ENCODE measurements around the gene ADAMTS9. TPM values are rescaled to one million over a fixed set of nuclear protein-coding genes. Genes with fewer than 3 reads are reported as not detected.

The ADAMTS9 gene
- total and polyA plus RNA-seq, 2 of the 13 experiments (the other 11 are each of a cell fraction or from before 2014, with no cell fraction given), result 0.02 to 0.09 TPM

DNA sequence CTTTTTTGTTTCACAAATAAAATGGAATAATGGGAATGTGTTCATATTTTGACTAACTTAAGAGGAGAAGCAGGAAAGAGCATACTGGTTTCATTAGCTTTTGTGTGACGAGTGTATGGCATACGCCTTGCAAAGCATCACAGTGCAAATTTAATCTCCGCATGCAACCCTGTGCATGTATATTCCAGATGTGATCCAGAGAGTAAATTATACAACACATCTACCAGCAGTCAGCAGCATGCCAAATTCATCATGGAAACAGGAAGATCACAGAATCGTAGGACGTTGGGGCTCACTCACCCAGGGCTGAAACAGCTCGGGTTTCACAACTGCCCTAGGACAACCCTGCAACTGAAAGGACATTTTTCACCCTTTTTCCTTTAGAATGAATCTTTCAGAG is 53.4 kb downstream of the ADAMTS9 start:
- Histone ChIP-seq H3K27ac (ENCODE audit: extremely low read length, insufficient read depth, low read length) (no peak overlapping the region), H3K9me3 (ENCODE audit: low read length) (no peaks in the 10 kb centered on the region), H3K36me3 (replicated peaks in 1 of 2; ENCODE audit: control insufficient read depth in 1 of 2, insufficient read depth in 2 of 2, low read length in 2 of 2) (no peaks in the 10 kb centered on the region), H3K9ac (ENCODE audit: insufficient read depth, low read depth, low read length) (no peak overlapping the region), H3K4me2 (ENCODE audit: low read depth, low read length) (no peak overlapping the region), H3K4me1 (ENCODE audit: insufficient read depth, low read length) (no peaks in the 10 kb centered on the region), H2AFZ (ENCODE audit: low read length) (no peak overlapping the region), H3K4me3 (replicated peaks in 1 of 3; ENCODE audit: insufficient read depth in 1 of 3, low read depth in 2 of 3, low read length in 3 of 3) (no peak overlapping the region), H3K79me2 (ENCODE audit: insufficient read depth, low read length) (no peaks in the 10 kb centered on the region), H4K20me1 (ENCODE audit: insufficient read depth, low read length) (no peaks in the 10 kb centered on the region), H3K27me3 (ENCODE audit: control insufficient read depth in 1 of 2, insufficient read depth in 2 of 2, low read length in 2 of 2) (no peaks in the 10 kb centered on the region)
- CTCF ChIA-PET (ENCODE audit: low intra/inter-chr PET ratio, low total read pairs), result no interaction called here
- no peak for ATAC-seq
- 69% methylated on average over 6 of the region's 6 CpGs for WGBS (ENCODE audit: low lambda C conversion rate)
- intact Hi-C loops (cut with micrococcal nuclease; ENCODE audit: unreplicated experiment), result no loop called here
- no peak for DNase-seq (ENCODE audit: low spot score)
- no peak for FAIRE-seq
- no TSS peak for BruUV-seq (replicated peaks)
- in situ Hi-C loops (cut with HindIII; ENCODE audit: extremely low pct_ligation_motif_present, low pct_unique_long_range_greater_than_20kb), result no loop called here
- POLR2A ChIA-PET, result no interaction called here
- TF ChIP-seq, protein P1, sequence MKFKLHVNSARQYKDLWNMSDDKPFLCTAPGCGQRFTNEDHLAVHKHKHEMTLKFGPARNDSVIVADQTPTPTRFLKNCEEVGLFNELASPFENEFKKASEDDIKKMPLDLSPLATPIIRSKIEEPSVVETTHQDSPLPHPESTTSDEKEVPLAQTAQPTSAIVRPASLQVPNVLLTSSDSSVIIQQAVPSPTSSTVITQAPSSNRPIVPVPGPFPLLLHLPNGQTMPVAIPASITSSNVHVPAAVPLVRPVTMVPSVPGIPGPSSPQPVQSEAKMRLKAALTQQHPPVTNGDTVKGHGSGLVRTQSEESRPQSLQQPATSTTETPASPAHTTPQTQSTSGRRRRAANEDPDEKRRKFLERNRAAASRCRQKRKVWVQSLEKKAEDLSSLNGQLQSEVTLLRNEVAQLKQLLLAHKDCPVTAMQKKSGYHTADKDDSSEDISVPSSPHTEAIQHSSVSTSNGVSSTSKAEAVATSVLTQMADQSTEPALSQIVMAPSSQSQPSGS (CRISPR knock-in tag; IDR thresholded peaks at IDR 0.05), result no peak
- TF ChIP-seq, protein P2, sequence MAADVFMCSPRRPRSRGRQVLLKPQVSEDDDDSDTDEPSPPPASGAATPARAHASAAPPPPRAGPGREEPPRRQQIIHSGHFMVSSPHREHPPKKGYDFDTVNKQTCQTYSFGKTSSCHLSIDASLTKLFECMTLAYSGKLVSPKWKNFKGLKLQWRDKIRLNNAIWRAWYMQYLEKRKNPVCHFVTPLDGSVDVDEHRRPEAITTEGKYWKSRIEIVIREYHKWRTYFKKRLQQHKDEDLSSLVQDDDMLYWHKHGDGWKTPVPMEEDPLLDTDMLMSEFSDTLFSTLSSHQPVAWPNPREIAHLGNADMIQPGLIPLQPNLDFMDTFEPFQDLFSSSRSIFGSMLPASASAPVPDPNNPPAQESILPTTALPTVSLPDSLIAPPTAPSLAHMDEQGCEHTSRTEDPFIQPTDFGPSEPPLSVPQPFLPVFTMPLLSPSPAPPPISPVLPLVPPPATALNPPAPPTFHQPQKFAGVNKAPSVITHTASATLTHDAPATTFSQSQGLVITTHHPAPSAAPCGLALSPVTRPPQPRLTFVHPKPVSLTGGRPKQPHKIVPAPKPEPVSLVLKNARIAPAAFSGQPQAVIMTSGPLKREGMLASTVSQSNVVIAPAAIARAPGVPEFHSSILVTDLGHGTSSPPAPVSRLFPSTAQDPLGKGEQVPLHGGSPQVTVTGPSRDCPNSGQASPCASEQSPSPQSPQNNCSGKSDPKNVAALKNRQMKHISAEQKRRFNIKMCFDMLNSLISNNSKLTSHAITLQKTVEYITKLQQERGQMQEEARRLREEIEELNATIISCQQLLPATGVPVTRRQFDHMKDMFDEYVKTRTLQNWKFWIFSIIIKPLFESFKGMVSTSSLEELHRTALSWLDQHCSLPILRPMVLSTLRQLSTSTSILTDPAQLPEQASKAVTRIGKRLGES (CRISPR knock-in tag; IDR thresholded peaks at IDR 0.05; ENCODE audit: borderline replicate concordance), result no peak
- TF ChIP-seq, protein P3, sequence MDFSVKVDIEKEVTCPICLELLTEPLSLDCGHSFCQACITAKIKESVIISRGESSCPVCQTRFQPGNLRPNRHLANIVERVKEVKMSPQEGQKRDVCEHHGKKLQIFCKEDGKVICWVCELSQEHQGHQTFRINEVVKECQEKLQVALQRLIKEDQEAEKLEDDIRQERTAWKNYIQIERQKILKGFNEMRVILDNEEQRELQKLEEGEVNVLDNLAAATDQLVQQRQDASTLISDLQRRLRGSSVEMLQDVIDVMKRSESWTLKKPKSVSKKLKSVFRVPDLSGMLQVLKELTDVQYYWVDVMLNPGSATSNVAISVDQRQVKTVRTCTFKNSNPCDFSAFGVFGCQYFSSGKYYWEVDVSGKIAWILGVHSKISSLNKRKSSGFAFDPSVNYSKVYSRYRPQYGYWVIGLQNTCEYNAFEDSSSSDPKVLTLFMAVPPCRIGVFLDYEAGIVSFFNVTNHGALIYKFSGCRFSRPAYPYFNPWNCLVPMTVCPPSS (IDR thresholded peaks at IDR 0.05), result no peak
- TF ChIP-seq CAMTA2 (CRISPR knock-in tag; IDR thresholded peaks at IDR 0.05; ENCODE audit: borderline replicate concordance) (no peak), ZEB1 (IDR thresholded peaks at IDR 0.05; ENCODE audit: insufficient replicate concordance, low read depth) (no peak), SP2 (CRISPR knock-in tag; IDR thresholded peaks at IDR 0.05) (no peak), PHF21A (CRISPR knock-in tag; IDR thresholded peaks at IDR 0.05) (no peak), STAT5B (CRISPR knock-in tag; IDR thresholded peaks at IDR 0.05) (no peak), ZSCAN22 (CRISPR knock-in tag; IDR thresholded peaks at IDR 0.05) (no peak), ZNF775 (CRISPR knock-in tag; IDR thresholded peaks at IDR 0.05; ENCODE audit: borderline replicate concordance) (no peak), RFX3 (CRISPR knock-in tag; IDR thresholded peaks at IDR 0.05) (no peak), PAWR (CRISPR knock-in tag; IDR thresholded peaks at IDR 0.05; ENCODE audit: borderline replicate concordance) (no peak), ZMYM4 (CRISPR knock-in tag; IDR thresholded peaks at IDR 0.05) (no peak), ZNF772 (CRISPR knock-in tag; IDR thresholded peaks at IDR 0.05) (no peak)
- TF ChIP-seq, protein P4, sequence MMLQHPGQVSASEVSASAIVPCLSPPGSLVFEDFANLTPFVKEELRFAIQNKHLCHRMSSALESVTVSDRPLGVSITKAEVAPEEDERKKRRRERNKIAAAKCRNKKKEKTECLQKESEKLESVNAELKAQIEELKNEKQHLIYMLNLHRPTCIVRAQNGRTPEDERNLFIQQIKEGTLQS (CRISPR knock-in tag; IDR thresholded peaks at IDR 0.05), result no peak
- TF ChIP-seq, protein P5, sequence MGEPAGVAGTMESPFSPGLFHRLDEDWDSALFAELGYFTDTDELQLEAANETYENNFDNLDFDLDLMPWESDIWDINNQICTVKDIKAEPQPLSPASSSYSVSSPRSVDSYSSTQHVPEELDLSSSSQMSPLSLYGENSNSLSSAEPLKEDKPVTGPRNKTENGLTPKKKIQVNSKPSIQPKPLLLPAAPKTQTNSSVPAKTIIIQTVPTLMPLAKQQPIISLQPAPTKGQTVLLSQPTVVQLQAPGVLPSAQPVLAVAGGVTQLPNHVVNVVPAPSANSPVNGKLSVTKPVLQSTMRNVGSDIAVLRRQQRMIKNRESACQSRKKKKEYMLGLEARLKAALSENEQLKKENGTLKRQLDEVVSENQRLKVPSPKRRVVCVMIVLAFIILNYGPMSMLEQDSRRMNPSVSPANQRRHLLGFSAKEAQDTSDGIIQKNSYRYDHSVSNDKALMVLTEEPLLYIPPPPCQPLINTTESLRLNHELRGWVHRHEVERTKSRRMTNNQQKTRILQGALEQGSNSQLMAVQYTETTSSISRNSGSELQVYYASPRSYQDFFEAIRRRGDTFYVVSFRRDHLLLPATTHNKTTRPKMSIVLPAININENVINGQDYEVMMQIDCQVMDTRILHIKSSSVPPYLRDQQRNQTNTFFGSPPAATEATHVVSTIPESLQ (CRISPR knock-in tag; conservative IDR thresholded peaks at IDR 0.05), result no peak
- TF ChIP-seq, protein P6, sequence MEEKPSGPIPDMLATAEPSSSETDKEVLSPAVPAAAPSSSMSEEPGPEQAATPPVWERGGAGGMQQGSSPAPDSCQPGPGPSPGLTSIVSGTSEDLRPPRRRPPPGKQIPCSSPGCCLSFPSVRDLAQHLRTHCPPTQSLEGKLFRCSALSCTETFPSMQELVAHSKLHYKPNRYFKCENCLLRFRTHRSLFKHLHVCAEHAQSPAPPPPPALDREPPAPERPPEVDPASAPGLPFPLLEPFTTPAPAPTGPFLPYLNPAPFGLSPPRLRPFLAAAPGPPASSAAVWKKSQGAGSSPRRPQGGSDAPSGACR (CRISPR knock-in tag; IDR thresholded peaks at IDR 0.05), result no peak
